ENCODE results near the gene PTPRA.

The PTPRA gene

GRCh38 chr20:2946988-2947961 is 74.0 kb downstream of the PTPRA start:
- peak; percentile 93 for DNase-seq

- DNase-seq: no peak
These were observed 75.7 kb downstream of the PTPRA start for GRCh38 chr20:2948968-2949367.

GRCh38 chr20:2952766-2953165 is 79.5 kb downstream of the PTPRA start:
- DNase-seq: no peak

GRCh38 chr20:2955257-2955970 is 82.1 kb downstream of the PTPRA start:
- peak; percentile 22 for DNase-seq

- DNase-seq: no peak
These were observed 83.2 kb downstream of the PTPRA start for GRCh38 chr20:2956480-2956879.

GRCh38 chr20:2967841-2968240 is 94.6 kb downstream of the PTPRA start:
- no peak for DNase-seq

GRCh38 chr20:2972126-2972525 is 98.8 kb downstream of the PTPRA start:
- no peak for DNase-seq

GRCh38 chr20:2973574-2973973 is 100.3 kb downstream of the PTPRA start:
- DNase-seq: no peak

GRCh38 chr20:2978519-2978918 is 105.2 kb downstream of the PTPRA start:
- no peak for DNase-seq

- no peak for DNase-seq
These were observed 108.4 kb downstream of the PTPRA start for GRCh38 chr20:2981646-2982045.

GRCh38 chr20:2983508-2983907 is 110.2 kb downstream of the PTPRA start:
- DNase-seq: no peak

GRCh38 chr20:2984028-2984501 is 110.8 kb downstream of the PTPRA start:
- no peak for DNase-seq

GRCh38 chr20:2984956-2985661 is 111.8 kb downstream of the PTPRA start:
- no peak for DNase-seq

- DNase-seq: no peak
These were observed 113.2 kb downstream of the PTPRA start for GRCh38 chr20:2986466-2986865.

GRCh38 chr20:2987861-2988260 is 114.6 kb downstream of the PTPRA start:
- DNase-seq: no peak

GRCh38 chr20:2991532-2991931 is 118.3 kb downstream of the PTPRA start:
- DNase-seq: no peak

GRCh38 chr20:2993250-2993649 is 120.0 kb downstream of the PTPRA start:
- DNase-seq: no peak

- no peak for DNase-seq
These were observed 122.5 kb downstream of the PTPRA start for GRCh38 chr20:2995796-2996195.

GRCh38 chr20:2998728-2999127 is 125.4 kb downstream of the PTPRA start:
- DNase-seq: no peak

GRCh38 chr20:3000852-3001523 is 127.7 kb downstream of the PTPRA start:
- peak; percentile 60 for DNase-seq

GRCh38 chr20:3003416-3003815 is 130.1 kb downstream of the PTPRA start:
- no peak for DNase-seq

- DNase-seq: no peak
These were observed 137.9 kb downstream of the PTPRA start for GRCh38 chr20:3010985-3011723.

Data from midbrain (tissue), 1 donor.